CD4-positive, alpha-beta T cell treated with Interleukin-21 for 1 hour (primary cell): Measurements from ENCODE around the gene SMTNL1.

Source experiments
- DNase-seq: peaks from one replicate; pipeline ENCODE4 v3.0.0-alpha.2; 2020

SMTNL1 gene

GRCh38 chr11:57545883-57546282 is 8.5 kb downstream of the SMTNL1 start:
- no peak for DNase-seq

GRCh38 chr11:57546451-57546850 is 9.1 kb downstream of the SMTNL1 start:
- no peak for DNase-seq

- DNase-seq = no peak
Measured at GRCh38 chr11:57546869-57547475, 9.6 kb downstream of the SMTNL1 start.

GRCh38 chr11:57547854-57548377 is 10.5 kb downstream of the SMTNL1 start:
- no peak for DNase-seq

- DNase-seq = no peak
Measured at GRCh38 chr11:57549983-57550382, 12.6 kb downstream of the SMTNL1 start.

- no peak for DNase-seq
Measured at GRCh38 chr11:57551941-57552340, 14.5 kb downstream of the SMTNL1 start.

GRCh38 chr11:57552479-57552878 is 15.1 kb downstream of the SMTNL1 start:
- DNase-seq = no peak

GRCh38 chr11:57555393-57555792 is 18.0 kb downstream of the SMTNL1 start:
- DNase-seq = no peak

- DNase-seq = no peak
Measured at GRCh38 chr11:57556041-57556440, 18.6 kb downstream of the SMTNL1 start.

GRCh38 chr11:57560146-57560545 is 22.8 kb downstream of the SMTNL1 start:
- no peak for DNase-seq

GRCh38 chr11:57562596-57562995 is 25.2 kb downstream of the SMTNL1 start:
- DNase-seq = no peak

GRCh38 chr11:57566005-57566904 is 28.9 kb downstream of the SMTNL1 start:
- peak; percentile 74 for DNase-seq

GRCh38 chr11:57566905-57567514 is 29.6 kb downstream of the SMTNL1 start:
- DNase-seq = peak; percentile 46

GRCh38 chr11:57567515-57568329 is 30.3 kb downstream of the SMTNL1 start, which contains the start of gene UBE2L6:
TSS of gene UBE2L6 (minus strand) at chr11:57567672. CDS start at chr11:57567611, 61 bp downstream.
- peak; percentile 59 for DNase-seq

GRCh38 chr11:57568330-57568766 is 31.0 kb downstream of the SMTNL1 start:
- peak; percentile 89 for DNase-seq

- DNase-seq = no peak
Measured at GRCh38 chr11:57571606-57572005, 34.2 kb downstream of the SMTNL1 start.

GRCh38 chr11:57574061-57574460 is 36.7 kb downstream of the SMTNL1 start:
- no peak for DNase-seq

GRCh38 chr11:57584341-57584740 is 46.9 kb downstream of the SMTNL1 start:
- DNase-seq = no peak

- no peak for DNase-seq
Measured at GRCh38 chr11:57585301-57585700, 47.9 kb downstream of the SMTNL1 start.

GRCh38 chr11:57586711-57587245 is 49.4 kb downstream of the SMTNL1 start:
- no peak for DNase-seq

GRCh38 chr11:57588046-57588710 is 50.8 kb downstream of the SMTNL1 start:
- no peak for DNase-seq
